ENCODE measurements around the gene GRM8. TPM values are rescaled to one million over a fixed set of nuclear protein-coding genes. Genes with fewer than 3 reads are reported as not detected.

Gene GRM8
- total and polyA plus RNA-seq, 7 donors, result 0.08 TPM; not detected in 6

GRCh38 chr7:127226685-127227374, 25.9 kb downstream of the GRM8 start:
- Histone ChIP-seq H3K9me3 (no peaks in the 10 kb centered on the region), H3K4me1 (no peaks in the 10 kb centered on the region), H3K36me3 (ENCODE audit: insufficient read depth in 1 of 2, low read depth in 1 of 2) (no peaks in the 10 kb centered on the region), H3K27ac (no peak overlapping the region), H3K27me3 (ENCODE audit: insufficient read depth in 3 of 3, low read length in 2 of 3) (peaks cover 7 to 21% (median 12%) of the 10 kb centered on the region in 3 donors), H3K4me3 (no peak overlapping the region)
- ATAC-seq, result no peak
- intact Hi-C loops (cut with DNase I), result no loop called here
- TF ChIP-seq, protein P1, sequence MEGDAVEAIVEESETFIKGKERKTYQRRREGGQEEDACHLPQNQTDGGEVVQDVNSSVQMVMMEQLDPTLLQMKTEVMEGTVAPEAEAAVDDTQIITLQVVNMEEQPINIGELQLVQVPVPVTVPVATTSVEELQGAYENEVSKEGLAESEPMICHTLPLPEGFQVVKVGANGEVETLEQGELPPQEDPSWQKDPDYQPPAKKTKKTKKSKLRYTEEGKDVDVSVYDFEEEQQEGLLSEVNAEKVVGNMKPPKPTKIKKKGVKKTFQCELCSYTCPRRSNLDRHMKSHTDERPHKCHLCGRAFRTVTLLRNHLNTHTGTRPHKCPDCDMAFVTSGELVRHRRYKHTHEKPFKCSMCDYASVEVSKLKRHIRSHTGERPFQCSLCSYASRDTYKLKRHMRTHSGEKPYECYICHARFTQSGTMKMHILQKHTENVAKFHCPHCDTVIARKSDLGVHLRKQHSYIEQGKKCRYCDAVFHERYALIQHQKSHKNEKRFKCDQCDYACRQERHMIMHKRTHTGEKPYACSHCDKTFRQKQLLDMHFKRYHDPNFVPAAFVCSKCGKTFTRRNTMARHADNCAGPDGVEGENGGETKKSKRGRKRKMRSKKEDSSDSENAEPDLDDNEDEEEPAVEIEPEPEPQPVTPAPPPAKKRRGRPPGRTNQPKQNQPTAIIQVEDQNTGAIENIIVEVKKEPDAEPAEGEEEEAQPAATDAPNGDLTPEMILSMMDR (IDR thresholded peaks at IDR 0.05), result no peak
- 24 to 33% (median 30%) methylated on average over 10 of the region's 10 CpGs for WGBS, 3 donors
- DNase-seq, result no peak

GRCh38 chr7:127221731-127222130, 31.0 kb downstream of the GRM8 start:
- no peaks in the 10 kb centered on the region for H3K4me1 ChIP-seq
- peaks cover 4 to 11% (median 7%) of the 10 kb centered on the region in 3 donors for H3K27me3 ChIP-seq (ENCODE audit: insufficient read depth in 3 of 3, low read length in 2 of 3)
- no peaks in the 10 kb centered on the region for H3K36me3 ChIP-seq (ENCODE audit: insufficient read depth in 1 of 2, low read depth in 1 of 2)
- DNase-seq, result no peak
- TF ChIP-seq, protein P1 (IDR thresholded peaks at IDR 0.05), result no peak
- H3K9me3 ChIP-seq, result no peaks in the 10 kb centered on the region
- no peak for ATAC-seq
- no peak overlapping the region for H3K27ac ChIP-seq
- intact Hi-C loops (cut with DNase I), result no loop called here
- no peak overlapping the region for H3K4me3 ChIP-seq
- WGBS, 3 donors, result 87 to 93% (median 87%) methylated on average over 1 of the region's 1 CpG

- H3K36me3 ChIP-seq (ENCODE audit: insufficient read depth in 1 of 2, low read depth in 1 of 2), result no peaks in the 10 kb centered on the region
- H3K9me3 ChIP-seq, result no peaks in the 10 kb centered on the region
- H3K4me3 ChIP-seq, result no peak overlapping the region
- TF ChIP-seq, protein P1 (IDR thresholded peaks at IDR 0.05), result no peak
- H3K4me1 ChIP-seq, result no peaks in the 10 kb centered on the region
- peaks cover 0 to 6% (median 0%) of the 10 kb centered on the region in 3 donors for H3K27me3 ChIP-seq (ENCODE audit: insufficient read depth in 3 of 3, low read length in 2 of 3)
- 50 to 56% (median 56%) methylated on average over 4 of the region's 4 CpGs for WGBS, 3 donors
- no peak for DNase-seq
- no peak for ATAC-seq
- no peak overlapping the region for H3K27ac ChIP-seq
- intact Hi-C loops (cut with DNase I), result no loop called here
Measured at GRCh38 chr7:127214956-127215718, 37.6 kb downstream of the GRM8 start.

DNA sequence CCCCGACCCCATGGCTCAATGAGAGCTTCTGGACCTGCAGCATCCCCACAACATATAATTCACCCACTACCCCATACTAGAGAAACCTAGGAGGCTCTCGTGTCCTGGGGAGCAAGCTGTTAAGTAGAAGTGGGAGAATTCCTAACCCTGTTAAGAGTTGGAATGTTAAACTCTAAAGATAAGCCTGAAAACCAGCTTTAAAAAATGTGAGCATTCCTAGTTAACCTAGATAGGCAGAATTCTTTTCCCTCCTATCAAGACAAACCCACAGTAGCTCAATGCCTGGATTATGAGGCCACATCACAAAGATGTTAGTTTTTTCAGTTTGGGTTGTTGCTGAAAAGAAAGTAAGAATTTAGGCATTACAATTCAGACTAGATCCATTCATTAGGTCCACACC, 42.9 kb downstream of the GRM8 start:
- no peak for ATAC-seq
- 52 to 58% (median 57%) methylated on average over 2 of the region's 2 CpGs for WGBS, 3 donors

More for the DNA sequence above, 42.9 kb downstream of the GRM8 start:
- no peak for DNase-seq
- intact Hi-C loops (cut with DNase I), result no loop called here
- Histone ChIP-seq H3K9me3 (no peaks in the 10 kb centered on the region), H3K27me3 (ENCODE audit: insufficient read depth in 3 of 3, low read length in 2 of 3) (peaks cover 0 to 6% (median 0%) of the 10 kb centered on the region in 3 donors), H3K27ac (no peak overlapping the region), H3K4me1 (no peaks in the 10 kb centered on the region), H3K36me3 (ENCODE audit: insufficient read depth in 1 of 2, low read depth in 1 of 2) (no peaks in the 10 kb centered on the region), H3K4me3 (no peak overlapping the region)
- TF ChIP-seq, protein P1 (IDR thresholded peaks at IDR 0.05), result no peak
